HL-60 (cell line): Measurements from ENCODE around the gene MEPE.

Experiments used
- DNase-seq, 2 experiments: peaks; one replicate each; pipeline ENCODE4 v3.0.0-alpha.2; 2010 to 2020; ENCODE audit warnings: low read depth in 1 of 2, low spot score in 1 of 2
- H3K27ac ChIP-seq: fragments of 250-450 bp; sonication (Bioruptor Pico); replicated peaks from 2 replicates; pipeline ENCODE4 v1.5.1; 2020; ENCODE audit warnings: mild to moderate bottlenecking, moderate library complexity
- H3K27me3 ChIP-seq: fragments of 250-450 bp; sonication (Bioruptor Pico); 2 replicates; pipeline ENCODE4 v1.5.1; 2021; ENCODE audit warnings: mild to moderate bottlenecking, moderate library complexity; ENCODE audit not compliant: insufficient read depth, poor library complexity, severe bottlenecking
- H3K4me3 ChIP-seq: replicated peaks from 2 replicates; pipeline ENCODE4 v1.5.1; 2011; ENCODE audit warnings: mild to moderate bottlenecking, control low read depth, low read length; ENCODE audit not compliant: insufficient read depth
- GABPA ChIP-seq: IDR thresholded peaks from 2 replicates; pipeline ENCODE4 v1.6.1; 2012; ENCODE audit warnings: low read depth
- POLR2AphosphoS5 ChIP-seq: IDR thresholded peaks from 2 replicates; pipeline ENCODE4 v1.6.1; 2012; ENCODE audit warnings: low read depth
- SPI1 ChIP-seq: IDR thresholded peaks from 2 replicates; pipeline ENCODE4 v1.6.1; 2012; ENCODE audit warnings: low read depth, mild to moderate bottlenecking, borderline replicate concordance
- TF ChIP-seq, protein P1 (sequence below): IDR thresholded peaks from one replicate; pipeline ENCODE4 v1.5.1; 2011; ENCODE audit warnings: low read length, control low read depth, inconsistent platforms; ENCODE audit not compliant: insufficient read depth
- TF ChIP-seq, protein P2 (sequence below): IDR thresholded peaks from 2 replicates; pipeline ENCODE4 v1.6.1; 2012; ENCODE audit warnings: low read depth; ENCODE audit not compliant: insufficient replicate concordance

The MEPE gene

DNA sequence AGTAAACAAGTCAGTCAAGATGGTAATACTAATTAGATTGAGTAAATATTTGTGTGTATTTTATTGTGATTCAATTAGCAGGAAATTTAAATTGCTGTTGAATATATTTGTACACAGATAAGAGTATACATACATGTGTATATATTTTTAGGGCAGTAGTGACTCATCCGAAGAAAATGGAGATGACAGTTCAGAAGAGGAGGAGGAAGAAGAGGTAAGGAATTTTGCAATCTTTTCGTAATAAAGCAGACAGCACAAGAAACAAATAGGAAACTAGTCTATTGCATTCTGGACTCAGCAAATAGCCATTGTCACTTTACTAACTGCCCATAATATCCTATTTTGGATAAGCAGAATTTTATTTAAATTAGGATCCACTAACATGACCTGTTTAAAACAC is 26.8 kb upstream of the MEPE start:
- Histone ChIP-seq H3K27me3 (no peaks in the 10 kb centered on the region), H3K4me3 (no peak overlapping the region), H3K27ac (no peak overlapping the region)
- TF ChIP-seq, protein P1, sequence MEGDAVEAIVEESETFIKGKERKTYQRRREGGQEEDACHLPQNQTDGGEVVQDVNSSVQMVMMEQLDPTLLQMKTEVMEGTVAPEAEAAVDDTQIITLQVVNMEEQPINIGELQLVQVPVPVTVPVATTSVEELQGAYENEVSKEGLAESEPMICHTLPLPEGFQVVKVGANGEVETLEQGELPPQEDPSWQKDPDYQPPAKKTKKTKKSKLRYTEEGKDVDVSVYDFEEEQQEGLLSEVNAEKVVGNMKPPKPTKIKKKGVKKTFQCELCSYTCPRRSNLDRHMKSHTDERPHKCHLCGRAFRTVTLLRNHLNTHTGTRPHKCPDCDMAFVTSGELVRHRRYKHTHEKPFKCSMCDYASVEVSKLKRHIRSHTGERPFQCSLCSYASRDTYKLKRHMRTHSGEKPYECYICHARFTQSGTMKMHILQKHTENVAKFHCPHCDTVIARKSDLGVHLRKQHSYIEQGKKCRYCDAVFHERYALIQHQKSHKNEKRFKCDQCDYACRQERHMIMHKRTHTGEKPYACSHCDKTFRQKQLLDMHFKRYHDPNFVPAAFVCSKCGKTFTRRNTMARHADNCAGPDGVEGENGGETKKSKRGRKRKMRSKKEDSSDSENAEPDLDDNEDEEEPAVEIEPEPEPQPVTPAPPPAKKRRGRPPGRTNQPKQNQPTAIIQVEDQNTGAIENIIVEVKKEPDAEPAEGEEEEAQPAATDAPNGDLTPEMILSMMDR = no peak
- TF ChIP-seq SPI1 = no peak
- no peak for TF ChIP-seq GABPA
- TF ChIP-seq, protein P2, sequence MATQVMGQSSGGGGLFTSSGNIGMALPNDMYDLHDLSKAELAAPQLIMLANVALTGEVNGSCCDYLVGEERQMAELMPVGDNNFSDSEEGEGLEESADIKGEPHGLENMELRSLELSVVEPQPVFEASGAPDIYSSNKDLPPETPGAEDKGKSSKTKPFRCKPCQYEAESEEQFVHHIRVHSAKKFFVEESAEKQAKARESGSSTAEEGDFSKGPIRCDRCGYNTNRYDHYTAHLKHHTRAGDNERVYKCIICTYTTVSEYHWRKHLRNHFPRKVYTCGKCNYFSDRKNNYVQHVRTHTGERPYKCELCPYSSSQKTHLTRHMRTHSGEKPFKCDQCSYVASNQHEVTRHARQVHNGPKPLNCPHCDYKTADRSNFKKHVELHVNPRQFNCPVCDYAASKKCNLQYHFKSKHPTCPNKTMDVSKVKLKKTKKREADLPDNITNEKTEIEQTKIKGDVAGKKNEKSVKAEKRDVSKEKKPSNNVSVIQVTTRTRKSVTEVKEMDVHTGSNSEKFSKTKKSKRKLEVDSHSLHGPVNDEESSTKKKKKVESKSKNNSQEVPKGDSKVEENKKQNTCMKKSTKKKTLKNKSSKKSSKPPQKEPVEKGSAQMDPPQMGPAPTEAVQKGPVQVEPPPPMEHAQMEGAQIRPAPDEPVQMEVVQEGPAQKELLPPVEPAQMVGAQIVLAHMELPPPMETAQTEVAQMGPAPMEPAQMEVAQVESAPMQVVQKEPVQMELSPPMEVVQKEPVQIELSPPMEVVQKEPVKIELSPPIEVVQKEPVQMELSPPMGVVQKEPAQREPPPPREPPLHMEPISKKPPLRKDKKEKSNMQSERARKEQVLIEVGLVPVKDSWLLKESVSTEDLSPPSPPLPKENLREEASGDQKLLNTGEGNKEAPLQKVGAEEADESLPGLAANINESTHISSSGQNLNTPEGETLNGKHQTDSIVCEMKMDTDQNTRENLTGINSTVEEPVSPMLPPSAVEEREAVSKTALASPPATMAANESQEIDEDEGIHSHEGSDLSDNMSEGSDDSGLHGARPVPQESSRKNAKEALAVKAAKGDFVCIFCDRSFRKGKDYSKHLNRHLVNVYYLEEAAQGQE = no peak
- no peak for TF ChIP-seq POLR2AphosphoS5
- peak in 1 of 2 experiments; percentile 50 for DNase-seq

DNA sequence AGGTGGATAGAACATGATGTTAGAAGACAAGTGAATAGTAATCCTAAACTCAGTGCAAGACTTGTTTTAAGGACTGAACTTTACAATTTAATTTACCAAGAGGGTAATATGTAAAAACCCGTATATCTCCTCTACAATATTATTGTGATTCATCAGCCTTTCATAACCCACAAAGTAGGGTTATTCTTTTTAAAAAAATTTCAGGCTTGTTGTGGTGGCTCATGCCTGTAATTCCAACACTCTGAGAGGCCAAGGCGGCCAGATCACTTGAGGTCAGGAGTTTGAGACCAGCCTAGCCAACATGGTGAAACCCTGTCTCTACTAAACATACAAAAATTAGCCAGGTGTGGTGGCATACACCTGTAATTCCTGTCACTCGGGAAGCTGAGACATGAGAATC is 26.2 kb upstream of the MEPE start:
- no peak overlapping the region for H3K4me3 ChIP-seq
- TF ChIP-seq, protein P1 = no peak
- TF ChIP-seq, protein P2 = no peak
- TF ChIP-seq GABPA = no peak
- no peak for TF ChIP-seq SPI1
- no peak for TF ChIP-seq POLR2AphosphoS5
- DNase-seq = no peak
- H3K27ac ChIP-seq = no peak overlapping the region
- H3K27me3 ChIP-seq = no peaks in the 10 kb centered on the region

DNA sequence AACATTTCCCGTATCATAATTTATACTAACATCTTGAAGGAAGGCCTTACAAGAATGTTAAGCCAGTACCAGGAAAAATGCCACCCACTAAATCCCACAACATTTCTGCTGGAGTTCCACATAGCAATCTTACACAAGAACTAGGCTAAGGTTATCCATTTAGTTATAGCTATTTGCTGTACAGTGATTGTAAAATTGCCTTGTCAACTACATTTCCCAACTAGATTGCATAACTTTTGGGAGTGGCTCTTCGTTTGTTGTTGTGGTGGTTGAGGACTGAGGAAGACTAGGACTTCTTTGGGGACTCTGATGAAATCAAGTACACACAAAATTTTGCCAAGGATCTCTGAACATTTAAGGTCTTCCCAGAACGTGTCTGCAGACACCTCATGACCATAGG is 25.4 kb upstream of the MEPE start:
- TF ChIP-seq, protein P1 = no peak
- TF ChIP-seq POLR2AphosphoS5 (no peak), SPI1 (no peak)
- TF ChIP-seq, protein P2 = no peak
- Histone ChIP-seq H3K27ac (no peak overlapping the region), H3K27me3 (no peaks in the 10 kb centered on the region), H3K4me3 (no peak overlapping the region)
- peak in 1 of 2 experiments; percentile 48 for DNase-seq
